Hepatocyte (in vitro differentiated cells): Measurements from ENCODE around the gene SPATA2. TPM values are rescaled to one million over a fixed set of nuclear protein-coding genes. Genes with fewer than 3 reads are reported as not detected.

ENCODE experiments used
- DNase-seq: peaks from one replicate; pipeline ENCODE4 v3.0.0-alpha.2; 2016; ENCODE audit warnings: low spot score
- H2AFZ ChIP-seq: fragments of 200-600 bp; sonication (generic); 2 replicates; pipeline ENCODE4 v1.6.0; 2016; ENCODE audit warnings: antibody characterized with exemption, mild to moderate bottlenecking
- H3K27ac ChIP-seq: fragments of 200-600 bp; sonication (generic); 2 replicates; pipeline ENCODE4 v1.5.1; 2016; ENCODE audit warnings: mild to moderate bottlenecking
- H3K27me3 ChIP-seq: fragments of 200-600 bp; sonication (generic); 2 replicates; pipeline ENCODE4 v1.6.1; 2016
- H3K36me3 ChIP-seq: fragments of 200-600 bp; sonication (generic); replicated peaks from 2 replicates; pipeline ENCODE4 v1.5.1; 2016; ENCODE audit warnings: low read depth; ENCODE audit not compliant: insufficient read depth
- H3K4me1 ChIP-seq: fragments of 200-600 bp; sonication (generic); 2 replicates; pipeline ENCODE4 v1.5.1; 2016; ENCODE audit warnings: mild to moderate bottlenecking, moderate library complexity; ENCODE audit not compliant: insufficient read depth
- H3K4me2 ChIP-seq: fragments of 200-600 bp; sonication (generic); 2 replicates; pipeline ENCODE4 v1.6.0; 2016
- H3K4me3 ChIP-seq: fragments of 200-600 bp; sonication (generic); 2 replicates; pipeline ENCODE4 v1.5.1; 2016; ENCODE audit warnings: mild to moderate bottlenecking
- H3K79me2 ChIP-seq: fragments of 200-600 bp; sonication (generic); 2 replicates; pipeline ENCODE4 v1.6.0; 2017; ENCODE audit warnings: mild to moderate bottlenecking
- H3K9me2 ChIP-seq: fragments of 200-600 bp; sonication (generic); replicated peaks from 2 replicates; pipeline ENCODE4 v1.6.0; 2017; ENCODE audit warnings: mild to moderate bottlenecking; ENCODE audit not compliant: insufficient read depth
- H3K9me3 ChIP-seq: fragments of 200-600 bp; sonication (generic); 2 replicates; pipeline ENCODE4 v1.5.1; 2016; ENCODE audit warnings: low read depth, mild to moderate bottlenecking
- H4K20me1 ChIP-seq: fragments of 200-600 bp; sonication (generic); 2 replicates; pipeline ENCODE4 v1.6.0; 2016; ENCODE audit warnings: mild to moderate bottlenecking; ENCODE audit not compliant: insufficient read depth, poor library complexity, severe bottlenecking
- EZH2 ChIP-seq: fragments of 200-600 bp; sonication (generic); IDR thresholded peaks from 2 replicates; pipeline ENCODE4 v1.6.1; 2016; ENCODE audit warnings: antibody characterized with exemption, mild to moderate bottlenecking, borderline replicate concordance
- EZH2phosphoT487 ChIP-seq: fragments of 200-600 bp; sonication (generic); IDR thresholded peaks from one replicate; pipeline ENCODE4 v1.6.1; 2018; ENCODE audit warnings: antibody characterized with exemption, mild to moderate bottlenecking, low read depth, moderate library complexity; ENCODE audit not compliant: unreplicated experiment, severe bottlenecking
- WGBS: methylation state at CpG from one replicate; pipeline ENCODE4 v1.1.6; 2016; ENCODE audit warnings: low lambda C conversion rate; ENCODE audit errors: missing lambda C conversion rate; 5-methylcytosine and 5-hydroxymethylcytosine counted together
- polyA plus RNA-seq: library from polyadenylated mRNA; unstranded; fragments of >200 nt; fragmentation: Nextera tagmentation; extraction: Ambion mirVana; gene quantifications from 2 replicates; pipeline ENCODE4 v1.2.1, GENCODE V29; 2016
- total RNA-seq: library from RNA; depleted of rRNA; stranded (reverse); fragments of >200 nt; gene quantifications from 2 replicates; pipeline ENCODE4 v1.2.3, GENCODE V29; 2014
- TF ChIP-seq, protein P1 (sequence below): fragments of 200-600 bp; sonication (generic); IDR thresholded peaks from 2 replicates; pipeline ENCODE4 v1.5.1; 2016; ENCODE audit warnings: antibody characterized with exemption, mild to moderate bottlenecking; ENCODE audit not compliant: poor library complexity

Gene SPATA2
- total and polyA plus RNA-seq, 2 experiments from 2014 or later, result 5.9 to 9.6 TPM

GRCh38 chr20:49942942-49943341, 27.6 kb upstream of the SPATA2 start:
- Histone ChIP-seq H3K27ac (no peak overlapping the region), H3K4me3 (no peak overlapping the region), H2AFZ (no peak overlapping the region), H3K79me2 (peaks cover 82% of the 10 kb centered on the region), H3K4me2 (no peak overlapping the region), H3K27me3 (no peaks in the 10 kb centered on the region), H3K4me1 (peaks cover 12% of the 10 kb centered on the region), H3K36me3 (no peaks in the 10 kb centered on the region), H3K9me2 (no peaks in the 10 kb centered on the region), H3K9me3 (no peaks in the 10 kb centered on the region), H4K20me1 (peaks cover 66% of the 10 kb centered on the region)
- DNase-seq, result no peak
- TF ChIP-seq EZH2 (no peak), EZH2phosphoT487 (no peak)
- TF ChIP-seq, protein P1, sequence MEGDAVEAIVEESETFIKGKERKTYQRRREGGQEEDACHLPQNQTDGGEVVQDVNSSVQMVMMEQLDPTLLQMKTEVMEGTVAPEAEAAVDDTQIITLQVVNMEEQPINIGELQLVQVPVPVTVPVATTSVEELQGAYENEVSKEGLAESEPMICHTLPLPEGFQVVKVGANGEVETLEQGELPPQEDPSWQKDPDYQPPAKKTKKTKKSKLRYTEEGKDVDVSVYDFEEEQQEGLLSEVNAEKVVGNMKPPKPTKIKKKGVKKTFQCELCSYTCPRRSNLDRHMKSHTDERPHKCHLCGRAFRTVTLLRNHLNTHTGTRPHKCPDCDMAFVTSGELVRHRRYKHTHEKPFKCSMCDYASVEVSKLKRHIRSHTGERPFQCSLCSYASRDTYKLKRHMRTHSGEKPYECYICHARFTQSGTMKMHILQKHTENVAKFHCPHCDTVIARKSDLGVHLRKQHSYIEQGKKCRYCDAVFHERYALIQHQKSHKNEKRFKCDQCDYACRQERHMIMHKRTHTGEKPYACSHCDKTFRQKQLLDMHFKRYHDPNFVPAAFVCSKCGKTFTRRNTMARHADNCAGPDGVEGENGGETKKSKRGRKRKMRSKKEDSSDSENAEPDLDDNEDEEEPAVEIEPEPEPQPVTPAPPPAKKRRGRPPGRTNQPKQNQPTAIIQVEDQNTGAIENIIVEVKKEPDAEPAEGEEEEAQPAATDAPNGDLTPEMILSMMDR, result no peak
- over 99% methylated on average over 3 of the region's 3 CpGs for WGBS

- WGBS, result 87% methylated on average over 3 of the region's 3 CpGs
- Histone ChIP-seq H3K4me1 (peaks cover 16% of the 10 kb centered on the region), H3K4me2 (no peak overlapping the region)
Observed at GRCh38 chr20:49942303-49942702, 27.0 kb upstream of the SPATA2 start.

DNA sequence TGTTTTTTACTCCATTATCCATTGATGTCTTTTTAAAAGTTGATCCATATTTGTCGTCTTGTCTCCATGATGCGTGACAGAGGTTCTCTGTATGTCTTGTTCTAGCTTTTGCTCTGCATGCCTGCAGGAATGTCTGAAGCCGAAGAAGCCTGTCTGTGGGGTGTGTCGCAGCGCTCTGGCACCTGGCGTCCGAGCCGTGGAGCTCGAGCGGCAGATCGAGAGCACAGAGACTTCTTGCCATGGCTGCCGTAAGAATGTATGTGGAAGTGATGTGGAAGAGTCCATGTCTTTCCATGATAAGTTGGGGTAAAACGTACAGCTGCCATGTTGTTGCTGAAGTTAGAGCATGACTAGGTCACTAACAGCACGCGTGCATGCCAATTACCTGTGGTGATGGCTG, 26.1 kb upstream of the SPATA2 start:
- 98% methylated on average over 15 of the region's 15 CpGs for WGBS
- Histone ChIP-seq H3K79me2 (peaks cover 90% of the 10 kb centered on the region), H2AFZ (no peak overlapping the region), H3K4me1 (peaks cover 16% of the 10 kb centered on the region), H3K9me3 (no peaks in the 10 kb centered on the region), H3K27me3 (no peaks in the 10 kb centered on the region), H3K36me3 (no peaks in the 10 kb centered on the region), H3K4me3 (no peak overlapping the region), H4K20me1 (peaks cover 73% of the 10 kb centered on the region), H3K27ac (no peak overlapping the region), H3K4me2 (no peak overlapping the region), H3K9me2 (no peaks in the 10 kb centered on the region)
- DNase-seq, result no peak
- TF ChIP-seq, protein P1, result no peak
- TF ChIP-seq EZH2 (no peak), EZH2phosphoT487 (no peak)

More at GRCh38 chr20:49942303-49942702, 27.0 kb upstream of the SPATA2 start:
- peaks cover 85% of the 10 kb centered on the region for H3K79me2 ChIP-seq
- no peak for TF ChIP-seq EZH2phosphoT487
- TF ChIP-seq EZH2, result no peak
- TF ChIP-seq, protein P1, result no peak
- H3K9me2 ChIP-seq, result no peaks in the 10 kb centered on the region
- DNase-seq, result no peak
- H3K27ac ChIP-seq, result no peak overlapping the region
- no peak overlapping the region for H3K4me3 ChIP-seq
- no peaks in the 10 kb centered on the region for H3K9me3 ChIP-seq
- peaks cover 72% of the 10 kb centered on the region for H4K20me1 ChIP-seq
- no peaks in the 10 kb centered on the region for H3K27me3 ChIP-seq
- no peaks in the 10 kb centered on the region for H3K36me3 ChIP-seq
- H2AFZ ChIP-seq, result no peak overlapping the region
